HCT116 (cell line): Measurements from ENCODE around the gene CYB5B. TPM values are rescaled to one million over a fixed set of nuclear protein-coding genes. Genes with fewer than 3 reads are reported as not detected.
A peak's percentile ranks its signal among the peaks of the same experiment; 100 is the strongest.

Experiments used
- ATAC-seq: fragments of 200-7000 bp; cut with Tn5 transposase; 2 replicates; pipeline ENCODE4 v1.9.1; 2020; ENCODE audit warnings: mild to moderate bottlenecking, moderate library complexity
- BruUV-seq: library from RNA; stranded (reverse); fragments of 400-500 nt; replicated peaks from 2 replicates; lab custom pipeline; 2021; lab: Mats Ljungman, UMichigan
- CTCF ChIA-PET: fragments of 300-600 bp; sonication (Branson Sonifier 250); formaldehyde crosslinking; loops from one replicate; lab custom pipeline; 2021; ENCODE audit warnings: antibody characterized with exemption; lab: Charles Lee
- POLR2A ChIA-PET: fragments of 300-600, 350-600 bp; sonication (Branson Sonifier 250); formaldehyde crosslinking; loops from one replicate; lab custom pipeline; 2021; ENCODE audit warnings: antibody characterized with exemption; lab: Charles Lee
- RAD21 ChIA-PET, 2 experiments: fragments of 300-600 bp; sonication (Branson Sonifier 250); formaldehyde crosslinking; loops; one replicate each; lab custom pipeline; 2023; ENCODE audit warnings: low total read pairs in 2 of 2; ENCODE audit not compliant: uncharacterized antibody in 2 of 2, unreplicated experiment in 2 of 2, low non-redundant PET in 1 of 2; lab: Charles Lee
- DNase-seq: peaks from one replicate; pipeline ENCODE4 v3.0.0-alpha.2; 2010; ENCODE audit warnings: low read depth, low spot score
- H2AFZ ChIP-seq: fragments of 200-600 bp; shearing (Covaris generic), sonication (generic); 2 replicates; pipeline ENCODE4 v1.6.1; 2017; ENCODE audit warnings: low read depth, mixed run types, mixed read lengths, antibody characterized with exemption, low read length; ENCODE audit not compliant: poor library complexity, severe bottlenecking
- H3K27ac ChIP-seq: 2 replicates; pipeline ENCODE4 v1.5.1; 2012; ENCODE audit warnings: low read depth, low read length
- H3K27me3 ChIP-seq: fragments of 200-600 bp; sonication (generic); 2 replicates; pipeline ENCODE4 v1.6.1; 2016; ENCODE audit warnings: mixed run types, low read length, mixed read lengths; ENCODE audit not compliant: insufficient read depth
- H3K36me3 ChIP-seq, 2 experiments: fragments of 200-500 bp in 1 of 2; fragments of 200-600 bp in 1 of 2; sonication (Bioruptor generic) in 1 of 2; sonication (generic) in 1 of 2; 2 replicates each; pipeline versions ENCODE4 v1.5.1 to v1.6.1; 2014 to 2016; ENCODE audit warnings: low read length in 2 of 2, inconsistent platforms in 1 of 2, mixed read lengths in 1 of 2, mixed run types in 1 of 2; ENCODE audit not compliant: insufficient read depth in 2 of 2, control insufficient read depth in 1 of 2
- H3K4me1 ChIP-seq, 2 experiments: fragments of 200-600 bp in 1 of 2; sonication (generic) in 1 of 2; 2 replicates each; pipeline versions ENCODE4 v1.5.1 to v1.6.1; 2012 to 2017; ENCODE audit warnings: low read length in 2 of 2, inconsistent platforms in 1 of 2, mild to moderate bottlenecking in 1 of 2, mixed read lengths in 1 of 2, mixed run types in 1 of 2, moderate library complexity in 1 of 2; ENCODE audit not compliant: insufficient read depth in 2 of 2, control insufficient read depth in 1 of 2
- H3K4me2 ChIP-seq: fragments of 200-600 bp; sonication (generic); 2 replicates; pipeline ENCODE4 v1.6.1; 2017; ENCODE audit warnings: mixed run types, low read length, mixed read lengths
- H3K4me3 ChIP-seq, 2 experiments: fragments of 200-600 bp in 1 of 2; sonication (generic) in 1 of 2; replicated peaks in 1 of 2; 2 replicates each; pipeline ENCODE4 v1.5.1; 2011 to 2016; ENCODE audit warnings: low read length in 2 of 2, control low read depth in 1 of 2, low read depth in 1 of 2, mild to moderate bottlenecking in 1 of 2, mixed read lengths in 1 of 2, mixed run types in 1 of 2
- H3K79me2 ChIP-seq: fragments of 200-600 bp; sonication (generic); 2 replicates; pipeline ENCODE4 v1.6.1; 2017; ENCODE audit warnings: mild to moderate bottlenecking, mixed run types, low read length, moderate library complexity, mixed read lengths; ENCODE audit not compliant: insufficient read depth
- H3K9ac ChIP-seq: fragments of 200-600 bp; sonication (generic); 2 replicates; pipeline ENCODE4 v1.6.1; 2016; ENCODE audit warnings: low read length, mixed read lengths
- H3K9me2 ChIP-seq: fragments of 200-600 bp; sonication (generic), shearing (Covaris generic); 2 replicates; pipeline ENCODE4 v1.6.1; 2017; ENCODE audit warnings: mixed run types, mild to moderate bottlenecking, moderate library complexity; ENCODE audit not compliant: insufficient read depth
- H3K9me3 ChIP-seq, 2 experiments: fragments of 200-500 bp in 1 of 2; fragments of 200-600 bp in 1 of 2; sonication (Bioruptor generic) in 1 of 2; sonication (generic) in 1 of 2; 2 replicates each; pipeline ENCODE4 v1.6.1; 2014 to 2017; ENCODE audit warnings: low read length in 2 of 2, mixed read lengths in 2 of 2, inconsistent platforms in 1 of 2, low read depth in 1 of 2, mild to moderate bottlenecking in 1 of 2, mixed run types in 1 of 2, moderate library complexity in 1 of 2; ENCODE audit not compliant: control insufficient read depth in 1 of 2, insufficient read depth in 1 of 2
- H4K20me1 ChIP-seq: fragments of 200-600 bp; sonication (generic), shearing (Covaris generic); 2 replicates; pipeline ENCODE4 v1.6.1; 2017; ENCODE audit warnings: mixed run types, mild to moderate bottlenecking, moderate library complexity; ENCODE audit not compliant: insufficient read depth
- ATF3 ChIP-seq: IDR thresholded peaks from 2 replicates; pipeline ENCODE4 v1.6.1; 2012
- CBX3 ChIP-seq: IDR thresholded peaks from 2 replicates; pipeline ENCODE4 v1.6.1; 2012; ENCODE audit warnings: low read depth
- EGR1 ChIP-seq: IDR thresholded peaks from 2 replicates; pipeline ENCODE4 v1.6.1; 2012; ENCODE audit warnings: low read depth
- JUND ChIP-seq: IDR thresholded peaks from 2 replicates; pipeline ENCODE4 v1.6.1; 2012
- REST ChIP-seq: IDR thresholded peaks from 2 replicates; pipeline ENCODE4 v1.6.1; 2012; ENCODE audit warnings: low read depth
- TCF7L2 ChIP-seq: IDR thresholded peaks from 2 replicates; pipeline ENCODE4 v1.7.0; 2011; ENCODE audit warnings: borderline replicate concordance, inconsistent platforms; ENCODE audit not compliant: insufficient read depth, insufficient read length; ENCODE audit errors: extremely low read depth
- intact Hi-C: fragments of 100-400 bp; cut with micrococcal nuclease; formaldehyde crosslinking; loops from 2 replicates; pipeline ENCODE4 v1.10.0; 2022
- total RNA-seq: library from RNA; stranded (reverse); gene quantifications from one replicate; pipeline ENCODE4 v1.2.1, GENCODE V29; 2021; ENCODE audit not compliant: unreplicated experiment

Gene CYB5B
- total RNA-seq, 1 experiment from 2014 or later = 689 TPM

GRCh38 chr16:69478685-69479084 lies 54.3 kb downstream of the CYB5B start:
- TF ChIP-seq CBX3 (no peak), JUND (no peak), EGR1 (no peak), TCF7L2 (no peak), ATF3 (no peak), REST (no peak)
- TF ChIP-seq, all 23 proteins: peak for 0
- ATAC-seq (no peak), DNase-seq (no peak)
- H3K4me1 ChIP-seq = peaks cover 85 to 90% of the 10 kb centered on the region in 2 experiments
- ChIA-PET CTCF (no interaction called here), RAD21 (no interaction called here), POLR2A (no interaction called here)
- no peaks in the 10 kb centered on the region for H4K20me1 ChIP-seq
- H3K9ac ChIP-seq = no peak overlapping the region
- H2AFZ ChIP-seq = no peak overlapping the region
- H3K4me2 ChIP-seq = no peak overlapping the region
- no peaks in the 10 kb centered on the region for H3K36me3 ChIP-seq
- H3K9me3 ChIP-seq = no peaks in the 10 kb centered on the region
- intact Hi-C loops = loop anchor here (5.0 kb wide), 1 partner anchor 81 kb away; no protein-coding TSS in a partner anchor
- peak overlapping the region; percentile 73 for H3K27ac ChIP-seq
- H3K27me3 ChIP-seq = no peaks in the 10 kb centered on the region
- H3K79me2 ChIP-seq = no peaks in the 10 kb centered on the region; the same call in 1 of the 2 replicates
- no peaks in the 10 kb centered on the region for H3K9me2 ChIP-seq
- no peak overlapping the region for H3K4me3 ChIP-seq
- no TSS peak for BruUV-seq
